GM12865 (cell line): ENCODE data around the gene GULP1.

Experiments
- DNase-seq: peaks from one replicate; pipeline ENCODE4 v3.0.0; 2010; ENCODE audit warnings: low read depth
- H3K4me3 ChIP-seq: 2 replicates; pipeline ENCODE4 v1.5.1; 2011; ENCODE audit warnings: mild to moderate bottlenecking, low read depth, low read length, control low read depth
- CTCF ChIP-seq: IDR thresholded peaks from 2 replicates; pipeline ENCODE4 v1.5.1; 2011; ENCODE audit warnings: low read length, control low read depth, low read depth, inconsistent platforms; ENCODE audit not compliant: insufficient read depth; ENCODE audit errors: missing control alignments

The GULP1 gene

GRCh38 chr2:188623995-188624643, 332.4 kb downstream of the GULP1 start:
- no peak for TF ChIP-seq CTCF
- DNase-seq, result no peak
- no peak overlapping the region for H3K4me3 ChIP-seq

GRCh38 chr2:188627471-188627870, 335.8 kb downstream of the GULP1 start:
- TF ChIP-seq CTCF, result no peak
- no peak overlapping the region for H3K4me3 ChIP-seq
- DNase-seq, result no peak

- no peak overlapping the region for H3K4me3 ChIP-seq
- no peak for DNase-seq
- no peak for TF ChIP-seq CTCF
Measured at GRCh38 chr2:188628989-188629752, 337.5 kb downstream of the GULP1 start.

- TF ChIP-seq CTCF, result no peak
- no peak for DNase-seq
Measured at GRCh38 chr2:188629753-188630527, 338.3 kb downstream of the GULP1 start.

GRCh38 chr2:188631037-188631809, 339.5 kb downstream of the GULP1 start:
- no peak for DNase-seq
- no peak overlapping the region for H3K4me3 ChIP-seq
- TF ChIP-seq CTCF, result no peak

More at GRCh38 chr2:188629753-188630527, 338.3 kb downstream of the GULP1 start:
- H3K4me3 ChIP-seq, result no peak overlapping the region

GRCh38 chr2:188634656-188635055, 343.0 kb downstream of the GULP1 start:
- no peak for TF ChIP-seq CTCF
- no peak overlapping the region for H3K4me3 ChIP-seq
- DNase-seq, result no peak
